ENCODE data around the gene CYB5R4. TPM values are rescaled to one million over a fixed set of nuclear protein-coding genes. Genes with fewer than 3 reads are reported as not detected.

CYB5R4 gene
- total RNA-seq, 1 donor from 2014 or later = 13.0 TPM

- TF ChIP-seq CTCF (IDR thresholded peaks at IDR 0.05) = no peak
- Mint-ChIP-seq H3K4me1 (ENCODE audit: low read depth) (peaks cover 34% of the 10 kb centered on the region), H3K9me3 (ENCODE audit: low read depth) (no peaks in the 10 kb centered on the region), H3K4me3 (ENCODE audit: unreplicated experiment) (no peak overlapping the region), H3K36me3 (ENCODE audit: low read depth) (peaks cover 2% of the 10 kb centered on the region), H3K27me3 (ENCODE audit: low read depth) (no peaks in the 10 kb centered on the region), H3K27ac (ENCODE audit: unreplicated experiment) (no peak overlapping the region)
- no peak for DNase-seq (ENCODE audit: low spot score)
Measured at GRCh38 chr6:83872386-83873118, 13.1 kb downstream of the CYB5R4 start.

DNA sequence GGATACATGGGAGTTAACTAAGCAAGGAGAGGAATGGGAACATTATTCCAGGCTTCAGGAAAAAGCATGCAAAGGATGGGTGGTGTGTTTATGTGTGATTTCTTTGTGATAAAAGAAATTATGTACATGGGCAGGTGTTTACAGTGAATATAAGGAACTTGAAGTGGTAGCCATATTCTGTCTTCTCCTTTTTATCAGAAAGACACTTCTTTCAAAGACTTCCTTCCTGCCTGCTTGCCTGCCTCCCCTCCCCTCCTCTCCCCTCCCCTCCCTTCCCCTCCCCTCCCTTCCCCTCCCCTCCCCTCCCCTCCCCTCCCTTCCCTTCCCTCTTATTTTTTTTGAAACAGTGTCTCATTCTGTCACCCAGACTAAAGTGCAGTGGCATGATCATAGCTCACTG lies 14.4 kb downstream of the CYB5R4 start:
- H3K9me3 Mint-ChIP-seq (ENCODE audit: low read depth) = no peaks in the 10 kb centered on the region
- H3K36me3 Mint-ChIP-seq (ENCODE audit: low read depth) = peaks cover 2% of the 10 kb centered on the region
- H3K4me1 Mint-ChIP-seq (ENCODE audit: low read depth) = peaks cover 21% of the 10 kb centered on the region
- no peak overlapping the region for H3K27ac Mint-ChIP-seq (ENCODE audit: unreplicated experiment)
- no peak overlapping the region for H3K4me3 Mint-ChIP-seq (ENCODE audit: unreplicated experiment)
- no peak for TF ChIP-seq CTCF (IDR thresholded peaks at IDR 0.05)
- H3K27me3 Mint-ChIP-seq (ENCODE audit: low read depth) = no peaks in the 10 kb centered on the region
- no peak for DNase-seq (ENCODE audit: low spot score)

DNA sequence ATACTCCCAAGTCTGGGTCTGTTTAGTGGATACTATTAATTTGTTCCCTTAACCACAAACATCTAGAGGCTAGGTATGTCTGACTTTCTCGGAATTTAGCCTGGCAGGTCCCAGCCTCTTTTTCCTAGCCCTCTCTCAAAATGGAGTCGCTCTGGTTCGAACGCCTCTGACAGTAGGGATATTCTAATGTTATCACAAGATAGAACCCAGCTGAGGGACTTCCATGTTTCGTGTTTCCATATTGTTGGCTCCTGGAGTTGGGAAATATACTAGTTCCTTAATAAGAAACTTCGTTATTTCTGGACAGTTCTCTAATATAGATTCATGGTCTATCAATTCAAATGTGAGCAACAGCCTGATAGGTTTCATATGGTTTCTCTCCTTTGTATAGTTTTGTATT lies 16.4 kb downstream of the CYB5R4 start:
- no peak for DNase-seq (ENCODE audit: low spot score)
- Mint-ChIP-seq H3K27me3 (ENCODE audit: low read depth) (no peaks in the 10 kb centered on the region), H3K4me3 (ENCODE audit: unreplicated experiment) (no peak overlapping the region), H3K4me1 (ENCODE audit: low read depth) (peaks cover 22% of the 10 kb centered on the region), H3K36me3 (ENCODE audit: low read depth) (peaks cover 2% of the 10 kb centered on the region), H3K27ac (ENCODE audit: unreplicated experiment) (no peak overlapping the region), H3K9me3 (ENCODE audit: low read depth) (no peaks in the 10 kb centered on the region)
- TF ChIP-seq CTCF (IDR thresholded peaks at IDR 0.05) = no peak

DNA sequence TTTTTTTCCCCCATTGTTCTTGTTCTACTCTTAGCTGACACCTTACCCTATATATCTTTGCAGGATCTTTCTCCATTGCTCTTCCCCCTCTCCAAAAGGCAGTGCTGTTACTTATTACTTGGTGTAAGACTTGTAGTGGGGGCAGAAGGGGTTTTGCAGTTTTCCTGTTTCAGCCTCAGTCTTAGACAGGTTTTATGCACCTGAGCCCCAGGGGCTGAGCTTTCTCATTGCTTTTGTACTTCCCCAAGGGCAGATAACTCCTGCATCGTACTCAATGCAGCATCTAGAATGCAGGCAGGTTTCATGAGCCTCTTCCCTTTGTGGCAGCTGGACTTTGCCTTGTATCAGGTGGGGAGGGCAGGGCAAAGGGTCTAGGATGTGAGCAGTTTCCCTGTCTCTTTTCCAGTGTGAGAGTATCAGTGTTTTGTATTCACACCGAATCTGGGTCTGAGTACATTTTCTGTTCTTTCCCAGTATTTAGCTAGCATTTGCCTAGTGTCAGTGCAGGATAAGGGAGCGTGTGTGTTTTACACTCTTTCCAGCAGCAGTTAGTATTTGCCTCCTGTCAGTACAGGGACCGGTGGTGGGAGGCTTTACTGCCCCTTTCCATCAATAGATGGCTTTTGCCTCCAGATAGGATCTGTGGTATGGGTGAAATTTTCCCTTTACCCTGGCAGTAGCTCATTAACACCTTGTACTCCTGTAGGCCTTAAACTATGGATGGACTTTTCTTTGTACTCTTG lies 19.6 kb downstream of the CYB5R4 start:
- no peak for DNase-seq (ENCODE audit: low spot score)
- Mint-ChIP-seq H3K36me3 (ENCODE audit: low read depth) (peaks cover 2% of the 10 kb centered on the region), H3K9me3 (ENCODE audit: low read depth) (no peaks in the 10 kb centered on the region), H3K4me1 (ENCODE audit: low read depth) (peaks cover 40% of the 10 kb centered on the region), H3K4me3 (ENCODE audit: unreplicated experiment) (no peak overlapping the region), H3K27ac (ENCODE audit: unreplicated experiment) (no peak overlapping the region), H3K27me3 (ENCODE audit: low read depth) (no peaks in the 10 kb centered on the region)
- TF ChIP-seq CTCF (IDR thresholded peaks at IDR 0.05) = no peak

DNA sequence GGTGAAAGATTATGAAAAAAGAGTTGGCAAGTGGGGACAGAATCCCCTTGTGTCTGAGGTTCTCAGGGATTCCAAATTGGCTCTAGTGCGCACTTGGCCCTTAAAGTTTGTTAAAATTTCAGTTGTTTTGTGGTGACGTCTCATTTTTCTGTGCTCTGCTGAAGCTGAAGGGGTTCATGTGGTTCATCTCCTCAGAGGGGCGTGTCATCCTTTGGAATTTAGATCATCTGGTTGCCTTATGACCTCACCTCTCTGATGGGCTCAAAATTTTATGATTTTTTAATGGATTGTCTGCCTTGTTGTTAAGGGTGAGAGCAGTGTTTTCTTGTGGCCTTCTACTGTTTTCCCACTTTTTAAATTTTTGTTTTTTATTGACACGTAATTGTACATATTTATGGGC lies 20.3 kb downstream of the CYB5R4 start:
- TF ChIP-seq CTCF (IDR thresholded peaks at IDR 0.05) = no peak

More for the DNA sequence above, 20.3 kb downstream of the CYB5R4 start:
- Mint-ChIP-seq H3K27me3 (ENCODE audit: low read depth) (no peaks in the 10 kb centered on the region), H3K4me1 (ENCODE audit: low read depth) (peaks cover 47% of the 10 kb centered on the region), H3K27ac (ENCODE audit: unreplicated experiment) (no peak overlapping the region), H3K9me3 (ENCODE audit: low read depth) (no peaks in the 10 kb centered on the region), H3K36me3 (ENCODE audit: low read depth) (peaks cover 2% of the 10 kb centered on the region), H3K4me3 (ENCODE audit: unreplicated experiment) (no peak overlapping the region)
- no peak for DNase-seq (ENCODE audit: low spot score)
